Midbrain (tissue), 1 donor: ENCODE results near the gene ARL11.

Experiments used
- DNase-seq: peaks from one replicate; lab custom pipeline; 2025; lab: John Stamatoyannopoulos, UW

ARL11 gene

DNA sequence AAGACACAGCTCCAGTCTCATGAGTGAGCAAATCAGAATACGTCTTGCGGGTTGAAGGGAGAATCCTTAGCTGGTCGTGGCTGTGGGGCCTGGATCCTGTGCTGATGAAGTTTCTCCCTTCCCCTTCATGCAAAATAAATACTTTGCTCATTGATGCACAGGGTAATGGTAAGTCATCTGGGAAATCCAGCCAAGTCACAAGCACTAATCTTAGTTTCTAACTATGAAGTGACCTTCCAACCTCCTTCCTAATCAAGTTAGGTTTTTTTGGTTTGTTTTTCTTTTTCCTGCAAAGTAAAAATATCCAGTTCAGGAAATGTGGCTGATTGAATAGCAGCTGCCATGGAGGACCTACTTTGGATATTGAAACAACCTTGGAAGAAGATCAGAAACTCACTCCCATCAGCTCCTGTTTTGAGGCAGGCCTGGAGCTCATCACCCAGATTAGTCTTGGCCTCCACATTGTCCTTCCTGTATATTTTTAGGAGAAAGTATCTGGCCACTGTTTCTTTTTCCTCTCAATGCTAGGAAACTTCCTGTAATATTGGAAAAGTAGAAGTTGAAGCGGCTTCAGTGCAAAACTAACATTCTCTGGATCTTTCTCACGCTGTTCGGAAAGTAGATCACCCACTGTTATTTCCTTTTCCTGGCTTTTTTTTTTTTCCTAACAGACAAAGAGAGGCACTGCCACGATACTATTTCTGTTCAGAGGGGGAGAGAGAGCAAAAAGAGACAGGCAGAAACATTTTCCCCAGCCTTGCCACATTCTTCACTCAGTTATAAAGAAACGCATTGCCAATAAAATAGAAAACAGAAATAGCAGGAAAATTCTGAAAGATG lies 12.3 kb upstream of the ARL11 start:
- no peak for DNase-seq

DNA sequence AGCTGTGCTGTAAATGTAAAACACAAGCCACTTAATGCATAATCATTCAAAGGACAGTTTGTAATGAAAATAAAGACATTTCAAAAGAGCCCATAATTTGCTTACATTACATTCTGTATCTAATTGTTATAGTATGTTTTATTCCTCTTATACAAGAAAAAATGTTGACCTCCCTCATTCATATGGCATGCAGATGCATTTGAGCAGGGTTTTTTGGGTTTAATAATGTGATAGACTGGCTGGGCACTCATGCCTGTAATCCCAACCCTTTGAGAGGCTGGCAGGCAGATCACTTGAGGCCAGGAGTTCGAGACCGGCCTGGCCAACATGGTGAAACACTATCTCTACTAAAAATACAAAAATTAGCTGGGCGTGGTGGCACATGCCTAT lies 11.6 kb upstream of the ARL11 start:
- DNase-seq: no peak

DNA sequence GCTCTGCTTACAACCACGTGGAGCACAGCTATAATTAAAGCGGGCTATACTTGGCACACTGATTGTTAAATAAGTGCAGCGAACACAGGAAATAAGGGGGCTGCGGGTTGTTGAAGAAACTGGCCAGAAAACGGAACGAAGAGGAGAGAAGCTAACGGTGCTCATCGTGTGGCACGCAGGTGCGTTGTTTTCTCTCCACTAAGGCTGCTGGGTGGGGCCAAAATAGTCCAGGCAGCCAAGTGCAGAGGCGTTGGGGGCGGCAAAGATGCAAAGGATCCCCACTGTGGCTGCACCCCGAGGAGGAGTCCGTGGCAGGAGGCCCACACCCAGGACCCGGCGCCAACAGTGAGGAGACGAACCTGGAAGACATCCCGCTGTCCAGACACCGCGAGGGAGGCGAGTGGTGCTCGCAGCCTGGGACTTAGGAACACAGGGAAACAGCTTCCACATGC lies 8.1 kb upstream of the ARL11 start:
- DNase-seq: no peak

DNA sequence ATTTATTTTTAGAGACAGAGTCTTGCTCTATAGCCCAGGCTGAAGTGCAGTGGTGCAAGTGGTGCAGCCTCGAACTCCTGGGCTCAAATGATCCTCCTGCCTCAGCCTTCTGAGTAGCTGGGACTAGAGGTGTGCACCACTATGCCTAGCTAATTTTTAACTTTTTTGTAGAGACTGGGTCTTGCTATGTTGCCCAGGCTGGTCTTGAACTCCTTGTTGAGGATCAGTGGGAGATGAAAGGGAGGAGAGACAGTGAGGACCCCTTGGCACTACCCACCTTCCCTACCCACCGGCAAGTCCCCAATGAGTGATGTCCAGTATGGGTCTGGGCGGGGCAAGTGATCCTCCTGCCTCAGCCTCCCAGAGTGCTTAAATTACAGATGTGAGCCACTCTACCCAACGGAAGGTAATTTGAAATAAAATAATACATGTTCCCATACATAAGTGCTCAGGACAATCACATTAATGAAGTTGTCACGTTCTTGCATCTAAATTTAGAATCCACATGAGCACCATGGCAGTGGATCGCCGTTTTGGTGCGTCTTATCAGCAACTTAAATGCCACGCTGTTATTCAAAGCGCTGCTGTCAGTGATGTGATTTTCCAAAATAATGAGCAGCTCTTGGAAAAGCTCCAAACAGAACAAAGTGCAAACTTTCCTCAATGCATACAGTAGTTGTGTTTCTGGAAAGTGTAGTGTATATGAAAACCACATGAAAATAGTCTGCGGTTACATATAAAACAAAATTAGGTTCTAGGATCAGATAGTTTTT lies 5.9 kb upstream of the ARL11 start:
- DNase-seq: no peak

DNA sequence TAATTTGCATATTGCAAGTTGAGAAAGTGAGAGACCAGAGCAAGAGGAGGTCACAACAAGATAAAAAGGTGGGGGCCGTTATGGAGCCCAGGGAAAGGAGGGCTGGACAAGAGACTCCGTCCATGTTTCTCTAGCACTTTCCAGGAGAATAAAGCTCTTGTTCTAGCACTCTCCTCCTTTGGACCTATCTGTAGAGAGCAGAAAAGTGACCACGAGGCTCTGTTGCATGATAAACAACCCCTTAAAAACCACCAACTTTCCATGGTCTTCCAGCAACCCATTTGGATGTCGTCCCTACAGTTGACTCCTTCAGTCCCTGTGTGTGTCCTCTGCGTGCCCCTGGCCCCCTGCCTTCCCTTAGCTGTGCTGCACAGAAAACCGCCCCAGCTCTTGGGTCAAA lies 4.1 kb upstream of the ARL11 start:
- no peak for DNase-seq

DNA sequence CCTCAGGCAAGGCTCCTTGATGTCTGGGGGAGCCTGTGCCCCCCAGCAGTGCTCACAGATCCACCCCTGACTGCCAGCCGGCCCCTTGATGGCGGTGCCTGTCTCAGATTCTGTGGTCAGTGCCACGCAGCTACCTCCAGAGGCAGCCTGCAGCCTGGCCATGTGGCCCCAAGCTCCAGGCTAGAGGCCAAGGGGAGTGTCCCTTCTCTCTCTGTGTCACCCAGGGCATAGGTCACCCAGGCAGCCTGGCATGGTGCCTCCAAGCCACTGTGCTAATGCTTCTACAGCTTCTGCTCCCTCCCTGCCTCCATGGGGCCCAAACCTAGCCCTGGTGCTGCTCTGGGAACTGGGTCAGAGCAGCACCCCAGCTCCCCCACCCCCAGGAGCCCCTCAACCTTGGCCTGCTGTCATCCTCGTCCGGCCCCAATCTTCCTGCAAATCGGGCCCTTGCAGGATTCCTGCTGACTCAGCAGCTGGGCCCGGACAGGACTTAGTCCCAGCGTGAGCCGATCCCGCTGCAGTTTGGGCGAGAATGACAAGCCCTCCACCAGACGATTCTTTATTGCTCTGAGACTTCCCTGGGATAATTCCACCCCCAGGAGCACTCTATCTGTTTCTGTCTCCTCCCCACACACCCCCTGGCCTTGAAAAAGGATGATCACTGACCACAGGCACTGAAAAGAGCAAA lies 2.8 kb upstream of the ARL11 start:
- no peak for DNase-seq

DNA sequence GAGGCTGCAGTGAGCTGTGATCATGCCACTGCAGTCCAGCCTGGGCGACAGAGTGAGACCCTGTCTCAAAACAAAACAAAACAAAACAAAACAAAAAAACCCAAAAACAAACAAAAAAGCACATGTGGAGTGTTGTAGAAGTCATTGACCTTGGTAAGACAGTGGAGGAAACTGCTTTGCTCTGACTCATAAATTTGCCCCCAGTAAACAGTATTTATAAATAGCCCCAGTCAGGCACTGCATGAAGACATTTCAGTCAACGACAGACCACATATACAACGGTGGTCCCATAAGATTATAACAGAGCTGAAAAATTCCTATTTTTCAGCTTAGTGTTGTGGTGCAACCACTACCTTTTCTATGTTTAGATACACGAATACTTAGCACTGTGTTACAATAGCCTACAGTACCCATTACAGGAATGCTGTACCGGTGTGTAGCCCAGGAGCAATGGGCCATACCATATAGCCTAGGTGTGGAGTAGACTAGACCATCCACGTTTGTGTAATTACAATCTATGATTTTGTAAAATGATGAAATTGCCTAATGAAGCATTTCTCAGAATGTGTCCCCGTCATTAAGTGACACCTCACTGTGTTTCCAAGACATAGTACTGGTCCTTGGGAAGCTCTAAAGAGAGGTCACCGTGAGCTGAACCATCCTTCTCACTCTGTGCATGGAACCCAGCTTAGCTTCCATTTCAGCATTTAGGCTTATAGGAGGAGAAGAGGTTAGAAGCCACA lies 1.1 kb downstream of the ARL11 start:
- no peak for DNase-seq

DNA sequence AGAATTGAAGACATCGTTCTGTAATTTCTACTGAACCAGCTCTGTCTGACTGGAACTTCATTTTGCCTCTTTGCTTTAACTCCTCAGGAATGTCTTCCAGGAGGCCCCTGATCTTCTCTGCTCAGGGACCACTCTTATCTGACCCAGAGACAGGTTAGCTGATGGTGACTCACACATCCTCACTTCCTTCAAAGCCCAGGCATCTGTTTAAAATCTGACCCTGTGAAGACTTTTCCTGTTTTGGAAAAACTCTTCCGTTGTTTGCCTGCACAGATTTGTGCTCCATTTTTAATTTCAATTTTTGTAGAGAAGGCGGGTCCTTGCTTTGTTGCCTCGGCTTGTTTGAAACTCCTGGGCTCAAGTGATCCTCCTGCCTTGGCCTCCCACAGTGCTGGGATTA lies 1.6 kb downstream of the ARL11 start:
- no peak for DNase-seq

GRCh38 chr13:49630580-49630979 lies 2.3 kb downstream of the ARL11 start:
- DNase-seq: no peak

DNA sequence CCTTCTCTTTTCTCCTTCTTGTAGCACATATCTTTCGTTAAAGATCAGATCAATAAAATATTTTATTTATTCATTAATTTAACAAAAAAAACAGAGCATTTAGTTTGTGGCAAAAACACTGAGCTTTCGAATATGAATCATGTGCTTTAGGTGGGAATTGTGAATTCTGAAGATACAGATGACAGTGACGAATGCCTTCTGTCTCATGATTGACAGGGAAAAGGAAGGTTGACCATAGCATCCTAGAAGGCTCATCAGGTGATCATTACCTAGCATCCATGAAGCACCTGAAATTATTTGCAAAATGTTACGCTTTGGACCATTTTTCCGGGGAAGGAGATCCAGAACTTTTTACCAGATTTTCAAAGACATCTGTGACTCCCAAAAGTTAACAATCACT lies 3.8 kb downstream of the ARL11 start:
- no peak for DNase-seq

DNA sequence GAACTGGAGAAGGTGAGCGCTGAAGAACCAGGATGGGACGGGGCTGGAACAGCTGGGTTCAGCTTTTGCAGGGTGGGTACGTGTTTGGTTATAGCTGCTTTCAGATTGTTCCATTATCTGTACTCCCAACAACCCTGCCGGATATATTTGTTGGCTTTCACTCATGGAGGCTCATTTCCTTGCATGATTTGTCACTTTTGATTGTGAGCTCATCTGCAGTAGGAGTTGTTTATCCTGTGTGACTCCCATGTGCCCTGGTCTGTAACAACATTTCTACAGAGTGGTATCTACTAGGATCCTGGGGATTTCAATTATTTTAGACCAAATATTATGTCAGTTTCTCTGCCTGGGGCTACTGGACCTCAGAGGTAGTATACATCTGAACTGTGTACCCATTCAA lies 5.4 kb downstream of the ARL11 start:
- no peak for DNase-seq

- no peak for DNase-seq
Measured at GRCh38 chr13:49635599-49636433, 7.5 kb downstream of the ARL11 start.

- DNase-seq: no peak
Measured at GRCh38 chr13:49636705-49637104, 8.4 kb downstream of the ARL11 start.

DNA sequence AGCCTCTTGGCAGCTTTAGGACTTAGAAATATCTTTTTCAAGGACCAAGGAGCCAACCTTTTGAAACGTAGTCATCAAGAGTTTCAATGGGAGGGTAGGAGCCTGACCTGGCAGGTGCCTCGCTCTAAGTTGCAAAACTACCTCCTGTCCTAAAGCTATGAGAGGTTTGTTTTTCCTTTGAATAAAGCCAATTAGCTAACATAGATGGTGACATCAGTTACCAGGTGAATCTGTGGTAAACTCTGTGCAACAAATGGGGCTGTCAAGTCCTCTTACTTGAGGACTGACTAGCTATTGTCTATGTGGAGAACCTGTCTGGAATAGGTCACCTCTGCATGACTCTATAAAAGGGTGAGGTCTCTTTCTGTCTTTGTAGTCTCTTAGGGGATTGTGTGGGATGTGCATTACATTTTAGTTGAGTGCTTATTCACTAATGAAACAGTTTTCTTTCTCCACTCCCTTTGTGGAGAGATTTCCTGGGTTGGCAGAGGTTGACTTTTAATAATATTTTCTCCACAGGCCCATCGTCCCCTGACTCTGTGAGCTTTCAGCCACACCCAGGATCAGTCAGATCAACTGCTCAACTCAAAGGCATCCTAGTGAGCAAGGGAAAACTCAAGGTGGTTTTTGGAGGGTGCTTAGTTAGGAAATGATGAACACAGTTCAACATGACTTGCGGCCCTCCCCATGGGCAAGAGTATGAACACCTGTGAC lies 9.9 kb downstream of the ARL11 start:
- DNase-seq: no peak

DNA sequence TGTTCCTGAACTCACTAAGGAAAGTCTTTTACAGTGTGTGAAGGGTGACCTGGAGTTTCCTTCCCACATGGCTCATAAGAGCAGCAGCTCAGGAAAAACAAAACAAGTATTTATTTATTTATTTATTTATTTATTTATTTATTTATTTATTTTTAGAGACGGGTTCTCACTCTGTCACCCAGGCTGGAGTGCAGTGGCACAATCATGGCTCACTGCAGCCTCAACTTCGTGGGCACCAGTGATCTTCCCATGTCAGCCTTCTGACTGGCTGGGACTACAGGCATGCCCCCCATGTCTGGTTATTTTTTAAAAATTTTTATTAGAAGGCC lies 10.4 kb downstream of the ARL11 start:
- no peak for DNase-seq

GRCh38 chr13:49641801-49642291 lies 13.5 kb downstream of the ARL11 start:
- peak; percentile 19 for DNase-seq

DNA sequence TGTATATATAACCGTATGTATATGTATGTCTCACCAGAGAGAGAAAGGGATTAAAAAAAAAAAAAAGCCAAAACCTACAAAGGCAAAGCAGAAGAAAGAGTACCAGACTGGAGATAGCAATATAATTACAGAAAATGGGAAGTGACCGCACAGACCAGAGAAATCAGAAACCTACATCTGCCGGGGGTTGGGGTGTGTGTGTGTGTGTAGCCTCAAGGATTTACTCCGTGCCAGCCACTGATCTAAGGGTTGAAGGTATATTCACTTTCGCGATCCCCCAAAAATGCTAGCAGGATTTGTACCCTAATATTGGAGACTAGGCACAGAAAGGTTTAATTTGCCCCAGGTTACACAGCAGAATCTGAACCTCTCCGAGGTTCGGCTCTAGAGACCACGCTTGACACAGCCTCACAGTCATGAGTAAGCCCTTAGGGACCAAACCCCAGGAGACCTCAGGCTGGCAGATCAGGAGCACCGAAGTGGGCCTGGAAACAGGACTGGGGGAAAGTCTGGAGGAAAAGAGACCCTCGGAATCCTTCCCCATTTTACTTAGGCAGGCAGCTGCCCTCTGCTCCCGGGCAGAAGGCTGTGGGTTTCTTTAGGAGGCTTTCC lies 14.8 kb downstream of the ARL11 start:
- DNase-seq: no peak

DNA sequence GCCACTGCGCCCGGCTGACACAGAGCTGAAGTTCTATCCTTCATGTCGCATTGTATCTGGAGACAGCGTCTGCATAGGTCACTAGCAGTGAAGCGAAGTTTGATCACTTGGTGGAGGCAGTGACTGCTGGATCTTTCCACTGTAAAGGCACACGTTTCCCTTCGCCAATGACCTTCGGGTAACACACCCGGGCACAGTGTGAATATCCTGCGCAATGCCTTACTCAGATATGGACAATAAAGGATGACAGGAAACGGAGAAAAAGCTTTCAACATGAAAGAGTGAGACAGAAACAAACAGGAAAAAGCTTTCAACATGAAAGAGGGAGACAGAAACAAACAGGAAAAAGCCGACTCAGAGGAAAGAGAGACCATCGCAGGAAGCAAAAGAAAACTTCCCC lies 17.1 kb downstream of the ARL11 start:
- DNase-seq: no peak

DNA sequence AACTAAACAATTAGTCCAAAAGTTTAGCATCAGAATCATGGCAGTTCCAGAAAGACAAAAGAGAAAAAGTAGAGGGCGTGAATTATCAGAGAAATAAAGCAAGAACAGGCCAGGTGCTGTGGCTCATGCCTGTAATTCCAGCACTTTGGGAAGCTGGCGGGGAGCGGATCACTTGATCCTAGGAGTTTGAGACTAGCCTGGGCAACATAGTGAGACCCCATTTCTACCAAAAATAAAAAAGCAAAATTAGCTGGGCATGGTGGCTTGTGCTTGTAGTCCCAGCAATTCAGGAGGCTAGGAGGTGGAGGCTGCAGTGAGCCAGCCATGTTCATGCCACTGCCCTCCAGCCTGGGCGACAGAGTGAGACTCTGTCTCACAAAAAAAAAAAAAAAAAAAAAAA lies 18.4 kb downstream of the ARL11 start:
- no peak for DNase-seq
